ENCODE data around the gene FHL1. TPM values are rescaled to one million over a fixed set of nuclear protein-coding genes. Genes with fewer than 3 reads are reported as not detected.
"Not testable (repeated sequence)": the region's sequence is repeated elsewhere in the genome, so short reads cannot be mapped to it uniquely, and the experiment has no call there.

FHL1 gene
- total RNA-seq, 2 experiments from 2014 or later: 25.5 to 31.0 TPM

- ChIA-PET CTCF (interaction anchor here (0.7 to 2.2 kb wide), 2 partner anchors 129 to 179 kb away, joined by 3 to 5 read pairs; no protein-coding TSS in a partner anchor), POLR2A (interaction anchor here (1.2 kb wide), 1 partner anchor 11 kb away, joined by 3 read pairs; no protein-coding TSS in a partner anchor)
- Mint-ChIP-seq H3K9me3 (no peaks in the 10 kb centered on the region), H3K4me3 (no peak overlapping the region), H3K27me3 (no peaks in the 10 kb centered on the region), H3K4me1 (peaks cover 24% of the 10 kb centered on the region), H3K36me3 (ENCODE audit: low read depth) (no peaks in the 10 kb centered on the region), H3K27ac (no peak overlapping the region)
- no peak for DNase-seq
Observed at GRCh38 chrX:136157187-136157586, 9.9 kb downstream of the FHL1 start.

- Mint-ChIP-seq H3K4me1 (peaks cover 27% of the 10 kb centered on the region), H3K27ac (no peak overlapping the region), H3K36me3 (ENCODE audit: low read depth) (no peaks in the 10 kb centered on the region), H3K27me3 (no peaks in the 10 kb centered on the region), H3K9me3 (no peaks in the 10 kb centered on the region), H3K4me3 (no peak overlapping the region)
- CTCF ChIA-PET: interaction anchor here (1.5 kb wide), 1 partner anchor 130 kb away, joined by 8 read pairs; no protein-coding TSS in a partner anchor
- POLR2A ChIA-PET: no interaction called here
- no peak for DNase-seq
Observed at GRCh38 chrX:136158685-136159084, 11.4 kb downstream of the FHL1 start.

GRCh38 chrX:136159611-136160025, 12.3 kb downstream of the FHL1 start:
- no peaks in the 10 kb centered on the region for H3K27me3 Mint-ChIP-seq
- ChIA-PET POLR2A (no interaction called here), CTCF (interaction anchor here (1.5 kb wide), 1 partner anchor 131 kb away, joined by 8 read pairs; no protein-coding TSS in a partner anchor)
- no peaks in the 10 kb centered on the region for H3K9me3 Mint-ChIP-seq
- no peak overlapping the region for H3K4me3 Mint-ChIP-seq
- peaks cover 25% of the 10 kb centered on the region for H3K4me1 Mint-ChIP-seq
- DNase-seq: no peak
- no peaks in the 10 kb centered on the region for H3K36me3 Mint-ChIP-seq (ENCODE audit: low read depth)
- H3K27ac Mint-ChIP-seq: no peak overlapping the region

GRCh38 chrX:136162827-136163570, 15.7 kb downstream of the FHL1 start:
- Mint-ChIP-seq H3K4me1 (peaks cover 8% of the 10 kb centered on the region), H3K9me3 (no peaks in the 10 kb centered on the region), H3K4me3 (no peak overlapping the region), H3K36me3 (ENCODE audit: low read depth) (no peaks in the 10 kb centered on the region), H3K27ac (no peak overlapping the region), H3K27me3 (no peaks in the 10 kb centered on the region)
- POLR2A ChIA-PET: interaction anchor here (0.9 kb wide), 1 partner anchor 135 kb away, joined by 3 read pairs; no protein-coding TSS in a partner anchor
- CTCF ChIA-PET: interaction anchor here (0.8 to 3.3 kb wide), 12 partner anchors 9 to 142 kb away, joined by 3 to 60 read pairs (median 4); no protein-coding TSS in a partner anchor
- DNase-seq: peak; percentile 49

- ChIA-PET POLR2A (no interaction called here), CTCF (interaction anchor here (0.8 to 3.3 kb wide), 9 partner anchors 10 to 136 kb away, joined by 3 to 60 read pairs (median 4); no protein-coding TSS in a partner anchor)
- no peaks in the 10 kb centered on the region for H3K9me3 Mint-ChIP-seq
- H3K36me3 Mint-ChIP-seq (ENCODE audit: low read depth): no peaks in the 10 kb centered on the region
- no peak overlapping the region for H3K4me3 Mint-ChIP-seq
- DNase-seq: no peak
- peaks cover 5% of the 10 kb centered on the region for H3K4me1 Mint-ChIP-seq
- H3K27ac Mint-ChIP-seq: no peak overlapping the region
- no peaks in the 10 kb centered on the region for H3K27me3 Mint-ChIP-seq
Observed at GRCh38 chrX:136163689-136164088, 16.4 kb downstream of the FHL1 start.

GRCh38 chrX:136165406-136165805, 18.1 kb downstream of the FHL1 start:
- H3K4me1 Mint-ChIP-seq: peaks cover 5% of the 10 kb centered on the region

GRCh38 chrX:136166221-136166855, 19.0 kb downstream of the FHL1 start:
- POLR2A ChIA-PET: no interaction called here
- no peak for DNase-seq
- CTCF ChIA-PET: interaction anchor here (1.3 to 2.0 kb wide), 3 partner anchors 37 to 138 kb away, joined by 3 to 9 read pairs (median 9); no protein-coding TSS in a partner anchor

More at GRCh38 chrX:136165406-136165805, 18.1 kb downstream of the FHL1 start:
- H3K9me3 Mint-ChIP-seq: no peaks in the 10 kb centered on the region
- ChIA-PET CTCF (interaction anchor here (1.6 to 2.0 kb wide), 2 partner anchors 103 to 137 kb away, joined by 9 read pairs; no protein-coding TSS in a partner anchor), POLR2A (no interaction called here)
- H3K27ac Mint-ChIP-seq: no peak overlapping the region
- H3K36me3 Mint-ChIP-seq (ENCODE audit: low read depth): no peaks in the 10 kb centered on the region
- no peak overlapping the region for H3K4me3 Mint-ChIP-seq
- no peak for DNase-seq
- H3K27me3 Mint-ChIP-seq: no peaks in the 10 kb centered on the region

GRCh38 chrX:136167989-136168388, 20.7 kb downstream of the FHL1 start:
- H3K36me3 Mint-ChIP-seq (ENCODE audit: low read depth); H3K9me3 Mint-ChIP-seq; H3K4me3 Mint-ChIP-seq; H3K4me1 Mint-ChIP-seq; DNase-seq; H3K27me3 Mint-ChIP-seq; CTCF ChIA-PET; POLR2A ChIA-PET; H3K27ac Mint-ChIP-seq: not testable (repeated sequence)

More at GRCh38 chrX:136166221-136166855, 19.0 kb downstream of the FHL1 start:
- Mint-ChIP-seq H3K27me3 (no peaks in the 10 kb centered on the region), H3K36me3 (ENCODE audit: low read depth) (no peaks in the 10 kb centered on the region), H3K4me1 (peaks cover 5% of the 10 kb centered on the region), H3K27ac (no peak overlapping the region), H3K4me3 (no peak overlapping the region), H3K9me3 (no peaks in the 10 kb centered on the region)

- Mint-ChIP-seq H3K4me3 (no peak overlapping the region), H3K27ac (no peak overlapping the region), H3K4me1 (no peaks in the 10 kb centered on the region), H3K27me3 (no peaks in the 10 kb centered on the region), H3K36me3 (ENCODE audit: low read depth) (no peaks in the 10 kb centered on the region), H3K9me3 (no peaks in the 10 kb centered on the region)
- CTCF ChIA-PET: no interaction called here
- DNase-seq: no peak
- POLR2A ChIA-PET: no interaction called here
Observed at GRCh38 chrX:136168929-136169735, 21.8 kb downstream of the FHL1 start.

- Mint-ChIP-seq H3K36me3 (ENCODE audit: low read depth) (no peaks in the 10 kb centered on the region), H3K9me3 (no peaks in the 10 kb centered on the region), H3K27me3 (no peaks in the 10 kb centered on the region), H3K4me1 (no peaks in the 10 kb centered on the region), H3K4me3 (no peak overlapping the region), H3K27ac (no peak overlapping the region)
- ChIA-PET CTCF (no interaction called here), POLR2A (no interaction called here)
- DNase-seq: no peak
Observed at GRCh38 chrX:136170139-136170800, 22.9 kb downstream of the FHL1 start.

GRCh38 chrX:136171420-136171819, 24.1 kb downstream of the FHL1 start:
- POLR2A ChIA-PET: no interaction called here
- Mint-ChIP-seq H3K4me3 (no peak overlapping the region), H3K27ac (no peak overlapping the region), H3K27me3 (no peaks in the 10 kb centered on the region), H3K36me3 (ENCODE audit: low read depth) (peaks cover 2% of the 10 kb centered on the region), H3K4me1 (no peaks in the 10 kb centered on the region), H3K9me3 (no peaks in the 10 kb centered on the region)
- CTCF ChIA-PET: no interaction called here
- DNase-seq: no peak

- Mint-ChIP-seq H3K36me3 (ENCODE audit: low read depth) (peaks cover 2% of the 10 kb centered on the region), H3K4me3 (no peak overlapping the region), H3K27me3 (no peaks in the 10 kb centered on the region), H3K27ac (no peak overlapping the region), H3K9me3 (no peaks in the 10 kb centered on the region), H3K4me1 (no peaks in the 10 kb centered on the region)
- ChIA-PET CTCF (no interaction called here), POLR2A (no interaction called here)
- no peak for DNase-seq
Observed at GRCh38 chrX:136176399-136176825, 29.1 kb downstream of the FHL1 start.

Data from activated CD4-positive, alpha-beta memory T cell treated with anti-CD3 and anti-CD28 coated beads, Interleukin-2, amount 10 ng/mL, durations not matched to agents 7 days and 5 days (primary cell).